ENCODE measurements around the gene ETV5.

The ETV5 gene

DNA sequence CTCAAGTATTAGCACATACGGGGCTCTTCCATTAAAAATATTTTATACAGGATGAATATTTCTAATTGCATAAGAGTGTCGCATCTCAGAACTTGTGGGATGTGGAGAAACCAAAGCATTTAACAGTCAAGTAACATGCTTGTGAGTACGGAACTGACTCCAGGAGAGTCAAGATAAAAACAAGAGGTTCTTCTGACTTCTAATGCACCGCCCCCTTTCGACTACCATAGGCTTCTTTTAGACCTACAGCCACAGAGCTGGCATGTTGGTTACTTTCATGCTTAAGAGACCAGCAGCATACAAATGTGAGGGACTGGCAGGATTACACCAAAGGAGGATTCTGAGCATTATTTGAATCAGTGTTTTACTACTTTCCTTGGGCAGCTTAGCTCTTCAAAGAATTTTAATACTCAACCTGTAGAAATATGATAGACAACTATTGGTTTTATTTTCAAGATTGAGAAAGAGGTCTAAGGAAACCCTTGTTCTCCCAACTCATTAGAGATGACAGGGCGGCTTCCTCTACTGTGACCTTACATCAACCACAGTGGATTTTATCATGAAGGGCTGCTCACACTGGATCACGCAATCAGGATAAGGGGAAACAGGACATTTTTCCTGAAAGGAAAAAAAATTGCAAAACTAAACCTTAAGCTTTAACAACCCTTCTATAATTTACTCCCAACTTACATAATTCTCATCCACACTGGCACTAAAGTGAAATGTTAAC lies 14.0 kb downstream of the ETV5 start:
- no peak for DNase-seq

GRCh38 chr3:186094271-186094670 lies 14.6 kb downstream of the ETV5 start:
- no peak for DNase-seq

- DNase-seq, result no peak
Observed at GRCh38 chr3:186093271-186093900, 15.5 kb downstream of the ETV5 start.

- no peak for DNase-seq
Observed at GRCh38 chr3:186092360-186093070, 16.4 kb downstream of the ETV5 start.

DNA sequence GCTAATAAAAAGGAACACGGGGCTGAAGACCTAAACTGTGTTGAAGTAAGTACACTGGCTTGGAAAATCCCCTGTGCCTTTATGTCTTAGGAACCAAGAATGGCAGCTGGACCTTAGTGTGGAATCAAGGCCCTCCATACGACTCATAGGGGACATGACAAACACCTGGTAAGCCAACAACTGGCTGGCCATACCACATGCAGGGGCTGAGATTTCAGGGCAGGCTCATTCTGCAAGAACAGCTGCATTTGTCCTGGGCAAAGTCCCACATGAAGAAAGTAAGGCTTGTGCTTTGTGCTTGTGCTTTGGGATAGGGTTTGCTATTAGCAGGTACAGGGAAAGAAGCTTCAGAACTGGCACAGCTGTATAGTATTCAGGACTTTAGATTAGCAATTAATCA lies 18.0 kb downstream of the ETV5 start:
- DNase-seq, result no peak

DNA sequence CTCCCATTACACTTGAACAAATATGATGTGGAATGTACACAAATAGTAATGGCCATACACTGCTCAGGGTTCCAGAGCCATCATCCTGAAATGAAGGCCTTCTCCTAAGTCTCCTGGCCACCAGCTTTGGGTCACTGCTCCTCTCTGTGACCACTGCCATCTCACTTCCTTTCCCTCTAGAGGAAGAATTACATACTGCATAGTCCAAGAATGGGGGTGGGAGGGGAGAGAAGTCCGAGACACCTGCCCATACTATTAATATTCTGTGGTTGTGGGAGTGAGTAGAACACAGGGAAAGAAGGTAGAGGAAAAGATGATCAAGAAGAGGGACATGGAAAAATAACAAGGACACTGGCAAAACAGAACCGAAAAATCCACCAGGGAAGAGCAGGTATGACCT lies 20.6 kb downstream of the ETV5 start:
- DNase-seq, result no peak

DNA sequence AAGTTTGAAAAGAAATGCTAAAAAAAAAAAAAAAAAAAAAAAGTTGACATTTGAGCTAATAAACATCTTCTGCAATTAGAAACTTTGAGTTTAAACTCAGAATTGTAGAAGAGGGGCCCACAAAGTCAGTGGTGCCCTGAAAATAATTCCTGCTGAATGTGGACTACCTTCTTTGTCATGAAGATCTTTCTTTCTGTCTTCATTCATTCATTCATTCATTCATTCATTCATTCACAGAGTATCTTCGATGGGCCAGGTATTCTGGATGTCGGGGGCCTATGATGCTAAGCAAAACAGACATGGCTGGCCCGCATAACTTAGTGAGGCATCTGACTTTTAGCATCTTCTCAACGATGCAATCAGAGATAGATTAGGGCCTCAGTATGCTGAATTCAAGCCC lies 24.6 kb downstream of the ETV5 start:
- no peak for DNase-seq

- no peak for DNase-seq
Observed at GRCh38 chr3:186083746-186084145, 25.1 kb downstream of the ETV5 start.

DNA sequence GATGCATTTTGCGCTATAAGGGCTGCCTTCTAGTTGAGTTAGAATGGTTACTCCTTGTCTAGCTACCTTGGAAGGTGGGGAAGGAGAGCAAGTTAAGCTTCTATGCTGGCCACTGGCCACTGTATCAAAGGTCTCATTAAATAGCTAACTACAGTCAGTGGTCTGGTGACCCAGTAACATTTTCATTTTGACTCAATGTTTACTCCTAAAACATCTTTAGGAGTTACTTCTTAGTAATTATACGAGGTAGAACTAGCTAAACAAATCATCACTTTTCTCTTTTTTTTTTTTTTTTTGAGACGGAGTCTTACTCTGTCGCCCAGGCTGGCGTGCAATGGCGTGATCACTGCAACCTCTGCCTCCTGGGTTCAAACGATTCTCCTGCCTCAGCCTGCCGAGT lies 26.7 kb downstream of the ETV5 start:
- DNase-seq, result no peak

DNA sequence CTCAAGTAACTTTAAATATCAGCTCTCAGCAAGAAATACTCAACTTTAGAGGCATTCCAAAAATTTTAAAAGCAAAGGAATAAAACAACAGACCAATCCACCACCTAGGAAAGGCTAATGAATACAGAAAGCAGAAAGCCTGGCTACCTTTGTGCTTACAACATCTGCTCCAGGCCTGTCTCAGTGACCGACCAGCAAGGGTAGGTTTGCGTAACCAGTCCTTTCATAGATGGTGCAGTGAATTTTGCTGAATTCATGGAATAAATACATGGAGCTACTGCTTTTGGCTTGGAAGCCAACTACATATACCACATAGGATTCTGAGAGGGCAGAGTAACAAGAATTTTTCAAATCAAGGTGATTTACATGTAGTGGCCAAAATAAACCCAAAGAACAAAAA lies 27.2 kb downstream of the ETV5 start:
- no peak for DNase-seq

GRCh38 chr3:186080849-186081438 lies 27.9 kb downstream of the ETV5 start:
- DNase-seq, result no peak

- DNase-seq, result no peak
Observed at GRCh38 chr3:186079925-186080324, 29.0 kb downstream of the ETV5 start.

DNA sequence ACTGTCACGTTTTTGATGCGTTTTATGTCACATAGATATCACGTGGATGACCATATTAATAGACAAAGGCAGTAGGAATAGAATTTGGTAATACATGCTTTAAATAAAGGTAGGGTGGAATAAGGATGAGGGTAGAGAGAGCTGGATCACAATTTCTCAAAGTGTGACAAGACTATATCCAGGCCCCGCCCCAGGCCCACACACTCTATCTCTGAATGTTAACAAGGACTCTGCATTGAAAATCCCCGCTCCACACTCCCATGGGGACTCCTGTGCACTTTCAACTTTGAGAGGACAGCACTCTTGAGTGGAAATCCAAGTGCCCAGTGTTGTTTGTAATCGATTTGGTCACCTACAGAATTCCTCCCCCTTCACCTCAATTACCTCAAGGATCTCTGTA lies 31.4 kb downstream of the ETV5 start:
- DNase-seq, result no peak

GRCh38 chr3:186075931-186076567 lies 32.8 kb downstream of the ETV5 start:
- no peak for DNase-seq

DNA sequence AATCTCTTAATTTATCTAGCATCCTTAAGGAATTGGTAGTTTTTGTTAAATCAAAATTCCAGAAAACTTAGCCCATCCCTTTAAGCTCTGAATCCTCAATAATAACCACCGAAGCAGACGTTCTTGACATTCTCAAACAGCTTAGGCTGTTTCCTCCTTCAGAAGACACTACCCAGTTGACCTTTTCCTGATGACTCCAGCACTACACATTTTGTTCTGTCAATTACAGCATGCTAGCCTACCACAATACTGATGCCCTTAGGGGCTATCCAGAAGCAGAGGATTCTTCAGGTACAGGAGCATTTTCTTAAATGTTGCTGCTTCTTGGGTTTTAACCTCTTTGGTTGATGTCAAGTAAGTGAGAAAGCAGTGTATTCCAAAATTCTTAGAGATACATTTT lies 33.4 kb downstream of the ETV5 start:
- DNase-seq, result no peak

DNA sequence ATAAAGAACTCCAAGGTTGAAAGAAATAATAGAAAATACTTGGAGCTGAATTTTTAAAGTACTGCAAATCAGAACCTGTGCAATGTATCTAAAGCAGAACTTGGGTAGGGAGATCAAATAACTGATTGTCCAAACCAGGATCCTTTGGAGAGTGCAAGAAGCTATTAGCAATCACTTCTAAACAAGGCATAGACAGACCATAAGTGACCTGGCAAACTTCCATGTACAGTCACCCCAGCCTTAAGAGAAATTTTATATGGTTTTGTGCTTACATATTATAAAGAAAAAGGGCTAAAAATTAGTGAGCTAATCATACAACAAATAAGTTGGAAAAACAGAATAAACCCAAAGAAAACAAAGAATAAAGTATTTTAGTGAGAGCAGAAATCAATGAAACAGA lies 35.2 kb downstream of the ETV5 start:
- no peak for DNase-seq

DNA sequence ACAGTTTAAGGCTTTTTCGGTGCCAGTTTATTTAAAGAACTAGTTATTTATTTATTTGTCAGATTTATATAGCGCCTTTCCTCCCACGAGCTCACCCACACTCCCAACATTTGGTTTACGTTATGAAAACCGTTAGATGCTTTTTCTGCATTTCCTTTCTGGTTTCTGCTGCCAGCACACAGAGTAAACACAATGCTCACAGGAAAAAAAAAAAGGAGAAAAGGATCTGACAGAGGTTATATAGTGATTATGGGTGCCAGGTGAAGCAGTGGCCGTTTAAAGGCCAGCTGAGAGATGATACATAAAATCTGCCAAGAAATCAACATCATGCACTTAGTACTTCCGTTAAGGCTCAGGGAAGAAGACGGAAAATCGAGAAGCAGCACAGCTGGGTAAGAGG lies 37.9 kb downstream of the ETV5 start:
- no peak for DNase-seq

GRCh38 chr3:186070550-186070949 lies 38.3 kb downstream of the ETV5 start:
- no peak for DNase-seq

DNA sequence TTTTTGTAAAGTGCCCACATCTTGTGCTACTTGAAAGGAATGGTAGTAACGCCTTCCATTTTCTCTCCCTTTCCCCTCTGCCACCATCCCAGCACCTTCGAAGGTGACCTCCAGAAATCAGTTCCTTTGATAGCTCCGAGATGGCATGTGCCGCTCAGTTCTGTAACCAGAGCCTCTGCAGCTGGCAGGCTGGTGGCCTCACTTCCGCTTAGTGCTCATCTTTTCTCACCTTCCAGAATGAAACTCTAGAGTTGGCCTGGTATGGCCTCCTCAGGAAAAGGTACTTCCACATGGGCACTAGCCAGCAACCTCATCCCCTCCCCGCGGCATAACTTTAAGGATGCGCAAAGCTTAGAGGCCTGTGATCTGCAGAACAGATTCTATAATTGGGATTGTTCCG lies 38.8 kb downstream of the ETV5 start:
- DNase-seq, result no peak

DNA sequence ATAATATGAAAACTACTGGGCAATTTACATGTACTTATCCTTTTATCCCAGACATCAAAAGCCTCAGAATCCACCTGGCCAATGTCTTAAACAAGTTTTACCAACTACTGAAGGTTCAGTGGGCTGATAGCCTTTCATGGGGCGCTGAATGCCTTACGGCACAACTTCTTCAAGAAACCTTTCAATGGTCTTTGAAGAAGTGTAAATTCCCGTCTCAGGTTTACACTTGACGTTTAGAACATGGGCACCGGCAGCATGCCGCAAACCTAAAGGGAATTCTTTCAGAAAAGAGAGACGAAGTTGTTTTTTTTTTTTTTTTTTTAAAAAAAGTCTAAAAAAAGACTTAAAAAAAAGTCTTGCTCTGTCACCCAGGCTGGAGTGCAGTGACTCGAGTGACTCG lies 39.7 kb downstream of the ETV5 start:
- no peak for DNase-seq

DNA sequence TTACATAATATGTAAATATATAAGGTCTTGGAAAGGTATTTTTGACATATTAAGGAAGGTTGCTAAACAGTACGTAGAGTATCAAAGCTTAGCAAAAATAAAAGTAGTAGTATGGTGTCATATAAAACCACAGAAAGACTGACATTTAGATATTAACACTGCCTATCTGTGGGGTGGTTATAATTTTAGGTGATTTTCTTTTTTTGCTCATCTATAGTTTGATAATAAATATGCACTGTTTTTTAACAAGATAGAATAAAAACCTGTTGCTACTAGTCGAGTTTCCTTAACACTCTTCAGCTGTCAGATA lies 40.7 kb downstream of the ETV5 start:
- DNase-seq, result no peak

- DNase-seq, result no peak
Observed at GRCh38 chr3:186067360-186068242, 41.3 kb downstream of the ETV5 start.

GRCh38 chr3:186060222-186060621 lies 48.7 kb downstream of the ETV5 start:
- DNase-seq, result no peak

Measured in NCI-H1092 (cell line).